AML-193 (cell line): Measurements from ENCODE around the gene LARP4B.
"Not testable (repeated sequence)": the region's sequence is repeated elsewhere in the genome, so short reads cannot be mapped to it uniquely, and the experiment has no call there.

Source experiments
- DNase-seq, 2 experiments: peaks; one replicate each; lab custom pipeline; 2025; lab: John Stamatoyannopoulos, UW

LARP4B gene

DNA sequence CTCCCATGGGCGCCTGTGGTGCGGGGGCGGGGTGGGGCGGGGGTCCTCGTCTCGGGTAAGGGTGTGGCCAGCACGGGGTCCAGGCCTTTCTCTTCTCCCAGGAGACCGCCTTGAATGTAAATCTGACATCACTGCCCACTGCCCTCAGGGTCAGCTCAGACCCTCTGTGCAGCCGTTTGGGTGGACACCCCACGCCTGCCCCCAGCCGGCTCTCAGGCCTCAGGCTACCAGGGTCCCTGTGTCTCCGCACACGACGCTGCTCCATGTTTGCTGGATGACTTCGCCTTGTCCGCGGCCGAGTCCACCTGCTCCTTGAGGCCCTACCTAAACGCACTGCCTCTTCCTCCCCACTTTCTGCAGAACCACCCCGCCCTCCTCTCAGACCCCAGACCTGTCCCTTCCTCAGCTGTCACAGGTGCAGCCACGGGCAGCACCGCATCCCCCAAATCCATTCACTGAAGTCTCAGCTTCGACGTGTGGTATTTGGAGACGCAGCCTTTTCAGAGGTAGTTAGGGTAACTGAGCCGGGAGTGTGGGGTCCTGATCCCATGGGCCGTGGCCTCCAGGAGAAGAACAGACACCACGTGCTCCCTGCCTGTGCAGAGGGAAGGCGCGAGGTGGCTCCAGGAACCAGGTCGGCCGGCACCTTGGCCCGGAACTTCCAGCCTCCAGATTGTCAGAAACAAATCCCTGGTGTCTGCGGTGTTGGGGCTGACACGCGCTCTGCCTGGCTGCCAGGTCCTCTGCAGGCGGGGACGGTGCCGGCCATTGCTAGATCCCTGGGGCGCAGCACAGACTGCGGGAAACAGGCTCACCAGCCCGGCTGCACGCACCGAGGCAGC lies 144.7 kb downstream of the LARP4B start:
- DNase-seq, result no peak

- no peak for DNase-seq
These were observed 145.7 kb downstream of the LARP4B start for GRCh38 chr10:785861-786214.

DNA sequence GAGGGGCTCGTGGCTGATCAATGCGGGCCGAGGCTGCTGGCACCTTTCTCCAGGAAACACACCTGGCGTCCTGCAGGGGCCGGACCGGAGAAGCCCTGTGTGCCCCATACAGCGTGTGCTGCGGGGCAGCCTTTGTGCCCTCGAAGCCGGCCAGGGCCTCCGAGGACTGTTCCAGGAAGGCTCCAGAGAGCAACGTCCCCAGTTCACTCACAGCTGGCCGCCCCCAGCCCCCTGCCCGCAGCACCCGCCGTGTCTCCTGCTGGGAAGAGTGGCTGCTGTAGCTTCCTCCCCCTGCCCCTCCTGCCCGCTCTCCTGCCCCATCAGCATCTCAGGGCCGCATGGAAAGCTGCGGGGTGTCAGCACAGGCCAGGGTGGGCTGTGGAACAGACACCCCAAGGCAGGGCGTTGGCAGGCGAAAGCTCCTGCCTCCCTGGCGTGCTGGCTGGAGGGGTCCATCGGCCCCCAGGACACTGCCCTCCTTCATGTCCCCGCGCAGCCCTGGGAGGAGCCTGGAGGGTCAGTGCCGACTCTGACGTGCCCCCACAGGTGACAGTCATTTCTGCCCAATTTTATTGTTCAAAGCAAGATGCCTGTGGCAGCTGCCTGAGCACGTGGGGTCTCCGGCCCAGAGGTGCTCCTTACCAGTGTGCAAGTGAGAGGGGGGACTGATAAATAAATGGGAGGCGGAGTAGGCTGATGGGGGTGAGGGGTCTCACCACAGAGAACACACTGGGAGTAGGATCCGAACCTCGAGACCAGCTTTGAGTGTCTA lies 146.2 kb downstream of the LARP4B start:
- DNase-seq, result no peak

GRCh38 chr10:784403-785088 lies 147.0 kb downstream of the LARP4B start:
- DNase-seq, result no peak

DNA sequence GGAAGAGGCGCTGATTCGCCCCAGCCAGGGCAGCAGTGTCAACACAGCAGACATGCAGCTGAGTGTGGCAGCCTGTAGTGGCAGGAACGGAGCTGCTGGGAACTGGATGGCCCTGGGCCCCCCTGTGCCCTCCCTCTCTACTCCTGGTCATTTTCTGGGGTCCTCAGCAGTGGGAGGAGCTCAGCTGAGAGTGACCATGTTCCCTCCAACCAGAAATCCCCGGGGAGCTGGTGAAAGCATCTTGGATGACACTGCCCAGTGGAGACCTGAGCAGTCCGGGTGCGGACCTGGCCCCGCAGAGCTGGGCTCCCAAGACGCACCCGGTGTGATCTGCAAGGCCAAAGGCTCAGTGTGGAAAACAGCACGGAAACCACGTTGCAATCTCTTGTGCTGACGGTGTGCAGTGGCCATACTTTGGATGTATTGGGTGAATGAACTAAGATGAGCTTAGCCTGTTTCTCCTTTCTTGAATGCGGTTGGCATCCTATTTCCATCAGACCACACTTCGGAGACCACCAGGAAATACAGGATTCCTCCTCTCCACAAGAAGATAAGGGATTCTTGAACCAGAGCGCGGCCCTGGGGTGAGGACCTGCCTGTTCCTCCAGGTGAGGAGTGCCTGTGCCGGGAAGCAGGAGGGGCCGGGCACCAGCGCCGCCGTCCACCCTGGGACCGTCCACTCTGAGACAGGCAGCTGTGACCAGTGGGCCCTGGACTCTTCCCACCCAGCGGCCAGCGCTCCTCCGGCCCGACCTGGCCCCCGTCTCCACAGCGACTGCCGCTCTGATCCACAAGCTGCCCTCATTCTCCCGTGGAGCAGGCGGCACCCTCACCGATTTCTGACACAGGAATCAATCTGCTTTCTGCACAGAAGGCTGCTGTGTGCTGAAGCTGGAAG lies 148.5 kb downstream of the LARP4B start:
- no peak for DNase-seq

DNA sequence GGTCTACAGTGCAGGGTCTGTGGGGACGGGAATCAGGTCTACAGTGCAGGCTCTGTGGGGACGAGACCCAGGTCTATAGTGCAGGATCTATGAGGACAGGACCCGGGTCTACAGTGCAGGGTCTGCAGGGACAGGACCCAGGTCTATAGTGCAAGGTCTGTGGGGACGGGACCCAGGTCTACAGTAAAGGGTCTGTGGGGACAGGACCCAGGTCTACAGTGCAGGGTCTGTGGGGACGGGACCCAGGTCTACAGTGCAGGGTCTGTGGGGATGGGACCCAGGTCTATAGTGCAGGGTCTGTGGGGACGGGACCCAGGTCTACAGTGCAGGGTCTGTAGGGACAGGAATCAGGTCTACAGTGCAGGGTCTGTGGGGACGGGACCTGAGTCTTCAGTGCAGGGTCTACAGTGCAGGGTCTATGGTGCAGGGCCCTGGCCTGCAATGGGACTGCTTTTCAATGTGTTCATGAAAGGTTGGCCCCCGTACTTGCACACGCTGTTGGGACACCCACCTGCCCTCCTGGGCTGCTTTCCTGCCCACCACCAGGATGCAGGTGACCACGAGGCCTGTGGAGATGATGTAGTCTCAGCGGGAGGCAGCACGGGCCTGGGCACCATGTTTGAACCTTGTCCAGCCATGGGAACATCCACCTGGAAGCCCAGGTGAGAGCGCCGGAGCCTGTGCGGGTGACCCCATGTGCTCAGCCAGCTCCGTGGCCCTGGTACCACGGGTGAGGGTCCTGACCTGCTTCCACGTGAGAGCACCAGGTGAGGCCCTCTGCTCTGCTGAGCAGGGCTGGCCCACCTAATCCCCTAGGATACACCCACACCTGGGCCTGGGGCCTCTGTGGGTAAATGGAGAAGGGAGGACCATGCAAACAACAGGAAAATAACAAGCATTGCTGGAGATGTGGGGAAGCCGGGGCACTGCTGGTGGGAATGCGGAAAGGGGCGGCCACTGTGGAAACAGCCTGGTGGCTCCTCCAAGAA lies 150.7 kb downstream of the LARP4B start:
- DNase-seq, result no peak

- no peak for DNase-seq
These were observed 152.7 kb downstream of the LARP4B start for GRCh38 chr10:778626-779330.

DNA sequence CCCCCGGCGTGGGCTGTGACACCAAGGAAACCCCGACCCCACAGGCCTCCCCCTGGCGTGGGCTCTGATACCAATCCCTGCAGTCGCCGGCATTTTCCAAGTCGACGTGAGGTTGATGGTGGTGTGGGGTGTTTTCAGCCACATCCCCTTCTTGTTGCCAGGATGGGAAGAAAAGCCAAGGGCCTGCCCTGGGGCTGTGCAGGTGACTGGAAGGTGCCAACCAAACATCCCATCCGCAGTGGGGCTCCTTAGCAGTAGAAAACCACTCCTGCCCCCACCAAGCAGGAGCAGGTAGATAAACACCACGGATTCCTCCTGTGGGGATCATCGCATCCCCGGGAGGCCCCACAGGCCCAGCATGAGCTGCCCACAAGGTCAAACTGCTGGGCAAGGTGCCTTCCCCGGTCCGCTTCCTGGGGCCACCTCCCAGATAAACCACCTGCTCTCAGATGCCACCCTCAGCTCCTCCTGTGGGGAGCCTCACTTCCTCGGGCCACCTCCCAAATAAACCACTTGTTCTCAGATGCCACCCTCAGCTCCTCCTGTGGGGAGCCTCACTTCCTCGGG lies 153.5 kb downstream of the LARP4B start:
- no peak for DNase-seq

DNA sequence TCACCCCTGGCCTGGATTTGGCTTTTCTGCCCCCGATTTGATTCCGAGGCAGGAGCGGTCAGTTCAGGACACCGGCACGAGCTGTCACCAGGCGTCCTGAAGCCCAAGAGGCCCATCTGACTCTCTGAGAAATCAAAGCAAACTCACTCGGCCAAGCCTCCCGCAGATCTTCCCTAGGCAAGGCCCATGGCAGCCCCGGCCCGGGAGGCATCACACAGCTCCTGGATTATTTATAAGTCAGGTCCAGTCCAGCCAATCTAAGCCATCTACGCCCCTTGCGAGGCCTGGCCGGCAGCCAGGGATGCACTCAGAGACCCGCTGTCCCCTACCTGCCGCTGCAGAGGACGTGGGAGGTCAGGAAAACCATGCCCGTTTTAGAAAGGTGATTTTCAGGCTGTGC lies 154.7 kb downstream of the LARP4B start:
- no peak for DNase-seq

DNA sequence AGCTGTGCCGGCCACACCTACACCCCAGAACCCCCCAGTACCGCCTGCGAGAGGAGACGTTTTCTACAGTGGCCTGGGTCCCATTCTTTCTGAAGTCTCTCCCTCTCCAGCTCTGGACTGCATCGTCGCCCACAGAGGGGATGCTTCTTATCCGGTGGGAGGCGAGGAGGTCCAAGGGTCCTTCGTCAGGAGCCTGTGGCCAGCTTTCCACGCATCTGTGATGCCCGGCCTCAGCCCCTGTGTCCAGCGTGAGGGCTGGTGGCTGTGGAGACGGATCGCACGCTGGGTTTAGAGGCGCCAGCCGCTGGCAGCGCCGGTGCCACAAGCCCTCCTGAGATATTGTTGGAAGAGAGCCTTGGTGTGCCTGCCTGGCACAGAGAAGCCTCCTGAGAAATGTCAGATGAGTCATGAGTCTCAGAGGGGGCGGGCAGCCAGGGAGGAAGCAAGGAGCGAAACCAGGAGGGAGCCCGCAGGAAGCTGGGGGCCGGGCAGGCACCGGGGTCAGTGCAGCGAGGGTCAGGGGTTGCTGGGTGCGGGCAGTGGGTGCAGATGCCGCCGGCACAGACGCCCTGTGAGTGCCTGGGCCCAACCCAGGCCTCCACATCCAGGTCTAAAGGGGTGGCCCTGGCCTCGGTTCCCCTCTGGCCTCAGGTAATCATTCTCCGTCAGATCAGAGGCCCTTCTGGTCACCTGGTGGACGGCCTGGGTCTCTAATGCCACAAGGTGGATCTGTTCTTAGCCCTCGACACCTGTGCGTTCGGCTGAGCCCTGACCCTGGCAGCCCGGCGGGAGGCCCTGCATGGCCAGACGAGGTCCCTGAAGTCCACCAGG lies 156.0 kb downstream of the LARP4B start:
- no peak for DNase-seq

DNA sequence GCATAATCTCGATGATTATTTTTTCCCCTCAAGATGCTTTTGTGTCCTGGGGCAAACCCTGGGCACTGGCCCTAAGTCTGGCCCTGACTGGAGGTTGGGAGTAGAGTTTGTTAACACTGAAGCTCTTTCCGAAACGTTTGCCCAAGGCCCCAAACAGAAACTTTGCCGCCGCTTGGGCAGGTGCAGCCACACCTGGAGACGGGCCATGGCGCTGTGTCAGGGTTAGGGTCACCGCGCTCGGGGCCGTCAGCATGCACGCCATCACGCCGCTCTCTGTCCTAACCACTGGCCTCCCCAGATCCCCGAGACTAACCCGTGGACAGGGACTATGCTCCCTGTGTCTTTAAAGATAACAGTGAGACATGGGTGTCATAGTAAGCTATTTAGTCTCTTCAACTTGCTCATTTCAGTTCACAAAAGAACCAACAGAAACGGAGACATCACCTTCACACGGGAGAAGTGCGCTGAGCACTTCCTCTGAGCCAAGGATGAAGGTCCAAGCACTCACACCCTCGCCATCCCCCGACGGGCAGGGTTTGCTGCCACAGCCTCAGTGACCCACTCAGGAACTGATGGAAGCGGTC lies 156.8 kb downstream of the LARP4B start:
- DNase-seq, result no peak

DNA sequence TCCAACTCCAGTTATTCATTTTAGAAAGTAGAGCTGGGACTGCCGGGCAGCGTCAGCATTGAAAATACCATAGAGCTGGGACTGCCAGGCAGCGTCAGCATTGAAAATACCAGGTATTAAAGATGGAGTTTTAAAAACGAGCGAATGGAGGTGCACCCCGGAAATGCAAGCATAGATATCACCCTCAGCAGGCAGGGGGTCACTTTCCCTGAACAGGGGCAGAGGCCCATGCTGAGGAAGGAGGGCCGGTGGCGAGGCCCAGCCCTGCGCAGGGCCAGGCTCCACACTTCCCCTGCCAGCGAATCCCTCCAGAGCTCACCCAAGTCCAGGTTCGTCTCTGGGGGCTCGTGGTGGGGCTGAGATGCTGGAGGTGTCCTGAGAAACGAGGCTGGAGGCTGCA lies 157.3 kb downstream of the LARP4B start:
- no peak for DNase-seq

DNA sequence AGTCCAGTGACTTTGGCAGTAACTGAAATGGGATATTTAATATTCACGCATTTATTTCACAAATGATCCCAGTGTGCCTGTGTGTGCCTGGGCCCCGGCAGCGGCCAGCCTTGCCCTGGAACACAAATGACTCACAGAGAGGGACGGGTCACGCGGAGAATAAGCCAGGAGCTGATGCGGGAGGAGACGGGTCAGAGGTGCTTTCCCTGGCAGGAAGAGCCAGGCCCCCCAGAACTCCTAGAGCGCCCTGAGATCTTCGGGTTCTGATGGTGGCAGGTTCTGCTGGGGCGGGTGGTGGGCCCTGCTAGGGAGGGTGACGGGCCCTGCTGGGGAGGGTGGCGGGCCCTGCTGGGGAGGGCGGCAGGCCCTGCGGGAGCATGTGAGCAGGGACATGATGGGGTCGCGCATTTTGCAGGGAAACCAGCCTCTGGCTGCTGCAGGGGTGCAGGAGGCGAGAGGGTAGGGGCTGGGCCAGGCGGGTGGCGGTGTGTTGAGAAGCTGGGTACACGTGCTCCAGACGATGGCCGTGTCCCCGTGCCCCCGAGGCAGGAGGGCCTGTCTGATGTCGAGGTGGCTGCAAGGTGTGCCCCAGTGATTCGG lies 157.8 kb downstream of the LARP4B start:
- DNase-seq, result no peak

- no peak for DNase-seq
These were observed 159.3 kb downstream of the LARP4B start for GRCh38 chr10:772227-772637.

DNA sequence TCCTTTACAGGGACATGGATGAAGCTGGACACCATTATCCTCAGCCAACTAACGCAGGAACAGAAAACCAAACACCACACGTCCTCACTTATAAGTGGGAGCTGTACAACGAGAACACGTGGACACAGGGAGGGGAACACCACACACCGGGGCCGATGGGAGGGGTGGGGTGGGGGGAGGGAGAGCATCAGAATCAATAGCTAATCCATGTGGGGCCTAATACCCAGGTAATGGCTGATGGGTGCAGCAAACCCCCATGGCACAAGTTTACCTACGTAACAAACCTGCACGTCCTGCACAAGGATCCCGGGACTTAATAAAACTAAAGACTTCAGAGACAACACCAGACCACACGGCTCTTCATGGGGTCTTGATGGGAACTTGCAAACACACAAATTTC lies 159.9 kb downstream of the LARP4B start:
- no peak for DNase-seq

DNA sequence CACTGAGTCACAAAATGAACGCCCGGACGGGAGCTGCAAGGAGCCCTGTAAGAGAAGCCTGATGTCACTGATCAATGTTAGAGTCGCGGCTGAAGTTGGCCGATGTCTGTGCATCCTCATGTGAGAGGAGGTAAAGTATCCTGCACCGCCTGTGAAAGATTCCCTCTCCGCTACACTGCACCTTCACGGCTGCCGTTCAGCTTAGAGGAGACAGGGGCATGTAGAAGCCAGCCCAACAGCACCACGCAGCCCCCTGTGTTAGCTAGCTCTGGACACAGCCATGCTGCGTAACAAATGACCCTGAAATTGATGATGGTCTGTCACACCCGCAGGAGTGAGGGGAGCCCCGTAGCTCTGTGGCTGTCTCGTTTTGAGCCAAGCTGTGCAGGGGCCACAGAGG lies 160.5 kb downstream of the LARP4B start:
- DNase-seq, result no peak

GRCh38 chr10:770048-770712 lies 161.3 kb downstream of the LARP4B start:
- DNase-seq, result not testable (repeated sequence)
